Neural progenitor cell (in vitro differentiated cells): ENCODE results near the gene ADK. TPM values are rescaled to one million over a fixed set of nuclear protein-coding genes. Genes with fewer than 3 reads are reported as not detected.
"Not testable (repeated sequence)": the region's sequence is repeated elsewhere in the genome, so short reads cannot be mapped to it uniquely, and the experiment has no call there.

ENCODE experiments used
- DNase-seq: peaks from one replicate; pipeline ENCODE4 v3.0.0-alpha.2; 2016; ENCODE audit warnings: low spot score
- H2AFZ ChIP-seq: fragments of 200-600 bp; sonication (generic); replicated peaks from 2 replicates; pipeline ENCODE4 v1.6.1; 2016; ENCODE audit warnings: antibody characterized with exemption
- H3F3A ChIP-seq: fragments of 200-600 bp; sonication (generic); 2 replicates; pipeline ENCODE4 v1.6.1; 2016; ENCODE audit warnings: antibody characterized with exemption, low read depth
- H3K27ac ChIP-seq: fragments of 200-600 bp; sonication (generic); 2 replicates; pipeline ENCODE4 v1.5.1; 2016; ENCODE audit warnings: mild to moderate bottlenecking
- H3K27me3 ChIP-seq: fragments of 200-600 bp; sonication (generic); 2 replicates; pipeline ENCODE4 v1.6.1; 2016; ENCODE audit warnings: mild to moderate bottlenecking, moderate library complexity
- H3K36me3 ChIP-seq: fragments of 200-600 bp; sonication (generic); 2 replicates; pipeline ENCODE4 v1.5.1; 2016
- H3K4me1 ChIP-seq: fragments of 200-600 bp; sonication (generic); 2 replicates; pipeline ENCODE4 v1.6.1; 2016; ENCODE audit warnings: mixed run types
- H3K4me2 ChIP-seq: fragments of 200-600 bp; sonication (generic); 2 replicates; pipeline ENCODE4 v1.6.1; 2016
- H3K4me3 ChIP-seq: fragments of 200-600 bp; sonication (generic); 2 replicates; pipeline ENCODE4 v1.5.1; 2016
- H3K79me2 ChIP-seq: fragments of 200-600 bp; sonication (generic); 2 replicates; pipeline ENCODE4 v1.6.1; 2016; ENCODE audit warnings: low read depth
- H3K9ac ChIP-seq: fragments of 200-600 bp; sonication (generic); 2 replicates; pipeline ENCODE4 v1.6.1; 2016
- H3K9me3 ChIP-seq: fragments of 200-600 bp; sonication (generic); 2 replicates; pipeline ENCODE4 v1.5.1; 2016; ENCODE audit warnings: low read depth
- H4K20me1 ChIP-seq: fragments of 200-600 bp; sonication (generic); 2 replicates; pipeline ENCODE4 v1.6.1; 2016; ENCODE audit warnings: low read depth
- H3K27ac Mint-ChIP-seq: 3 replicates; pipeline ENCODE4 v1.8.0; 2021; ENCODE audit warnings: mixed read lengths
- H3K27me3 Mint-ChIP-seq: 2 replicates; pipeline ENCODE4 v1.8.0; 2022; ENCODE audit warnings: low read depth, mild to moderate bottlenecking, inconsistent platforms, moderate library complexity, mixed read lengths; ENCODE audit not compliant: insufficient read depth
- H3K36me3 Mint-ChIP-seq: 3 replicates; pipeline ENCODE4 v1.8.0; 2021; ENCODE audit warnings: mixed read lengths
- H3K4me1 Mint-ChIP-seq: 3 replicates; pipeline ENCODE4 v1.8.0; 2021; ENCODE audit warnings: mixed read lengths
- H3K4me3 Mint-ChIP-seq: 3 replicates; pipeline ENCODE4 v1.8.0; 2021; ENCODE audit warnings: mild to moderate bottlenecking, moderate library complexity, mixed read lengths
- H3K9me3 Mint-ChIP-seq: 3 replicates; pipeline ENCODE4 v1.8.0; 2020; ENCODE audit warnings: mixed read lengths
- CTCF ChIP-seq: fragments of 200-600 bp; sonication (generic); IDR thresholded peaks from 2 replicates; pipeline ENCODE4 v1.5.1; 2017; ENCODE audit warnings: antibody characterized with exemption, mild to moderate bottlenecking
- EZH2 ChIP-seq: fragments of 200-600 bp; sonication (generic); IDR thresholded peaks from 2 replicates; pipeline ENCODE4 v1.6.1; 2017; ENCODE audit warnings: antibody characterized with exemption, mild to moderate bottlenecking, moderate library complexity
- EZH2phosphoT487 ChIP-seq: fragments of 200-600 bp; sonication (generic); IDR thresholded peaks from 2 replicates; pipeline ENCODE4 v1.6.1; 2017; ENCODE audit warnings: antibody characterized with exemption
- total RNA-seq: library from RNA; depleted of rRNA; stranded (reverse); fragments of >200 nt; gene quantifications from 2 replicates; pipeline ENCODE4 v1.2.3, GENCODE V29; 2015; ENCODE audit warnings: low replicate concordance

Gene ADK
- total RNA-seq, 1 donor from 2014 or later: 50.9 TPM

DNA sequence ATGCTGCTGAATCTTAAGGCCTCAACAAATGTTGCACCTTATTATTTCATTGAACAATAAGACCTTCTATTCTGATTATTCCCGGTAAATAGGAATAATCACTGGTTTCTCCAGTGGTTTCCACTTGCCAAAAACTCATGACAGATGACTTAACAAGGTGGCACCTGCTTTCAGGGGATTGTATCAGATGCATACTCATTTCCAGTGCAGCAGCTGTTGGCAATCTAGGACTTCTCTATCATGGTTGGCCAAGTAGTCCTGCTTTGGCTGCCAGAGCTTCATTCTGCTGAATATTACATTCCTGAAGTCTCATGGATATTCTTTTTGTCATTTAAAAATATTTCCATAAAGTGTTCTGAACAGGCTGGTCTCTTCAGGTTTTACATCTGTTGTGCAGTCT is 193.3 kb downstream of the ADK start:
- Histone ChIP-seq H3K4me3 (no peak overlapping the region), H3K27ac (no peak overlapping the region), H3K27me3 (no peaks in the 10 kb centered on the region), H3K9me3 (no peaks in the 10 kb centered on the region), H3K4me2 (no peak overlapping the region), H3F3A (no peaks in the 10 kb centered on the region), H2AFZ (no peak overlapping the region), H3K4me1 (no peaks in the 10 kb centered on the region), H4K20me1 (no peaks in the 10 kb centered on the region), H3K9ac (no peak overlapping the region), H3K79me2 (no peaks in the 10 kb centered on the region), H3K36me3 (no peaks in the 10 kb centered on the region)
- H3K27me3 Mint-ChIP-seq: peaks cover 2% of the 10 kb centered on the region
- peaks cover 16% of the 10 kb centered on the region for H3K36me3 Mint-ChIP-seq
- no peak for DNase-seq
- TF ChIP-seq EZH2 (no peak), CTCF (no peak), EZH2phosphoT487 (no peak)
- no peaks in the 10 kb centered on the region for H3K4me1 Mint-ChIP-seq
- peaks cover 13% of the 10 kb centered on the region for H3K9me3 Mint-ChIP-seq
- no peak overlapping the region for H3K4me3 Mint-ChIP-seq
- H3K27ac Mint-ChIP-seq: no peak overlapping the region

DNA sequence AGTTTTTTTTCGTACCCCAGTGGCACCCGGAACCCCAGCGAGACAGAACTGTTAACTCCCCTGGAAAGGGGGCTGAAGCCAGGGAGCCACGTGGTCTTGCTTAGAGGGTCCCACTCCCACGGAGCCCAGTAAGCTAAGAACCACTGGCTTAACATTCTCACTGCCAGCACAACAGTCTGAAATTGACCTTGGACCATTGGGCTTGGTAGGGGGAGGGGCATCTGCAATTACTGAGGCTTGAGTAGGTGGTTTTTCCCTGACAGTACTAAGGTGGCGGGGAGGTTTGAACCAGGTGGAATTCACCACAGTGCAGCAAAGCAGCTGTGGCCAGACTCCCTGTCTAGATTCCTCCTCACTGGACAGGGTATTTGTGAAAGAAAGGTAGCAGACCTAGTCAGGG is 196.5 kb downstream of the ADK start:
- no peak for DNase-seq
- H4K20me1 ChIP-seq: no peaks in the 10 kb centered on the region
- H3K9ac ChIP-seq: no peak overlapping the region
- H3K9me3 Mint-ChIP-seq: peaks cover 13% of the 10 kb centered on the region
- no peaks in the 10 kb centered on the region for H3K79me2 ChIP-seq
- no peak for TF ChIP-seq EZH2phosphoT487
- no peak for TF ChIP-seq CTCF
- TF ChIP-seq EZH2: no peak
- no peak overlapping the region for H3K4me2 ChIP-seq
- H3F3A ChIP-seq: no peaks in the 10 kb centered on the region
- no peaks in the 10 kb centered on the region for H3K27me3 ChIP-seq
- no peak overlapping the region for H3K27ac ChIP-seq
- no peak overlapping the region for H3K27ac Mint-ChIP-seq
- no peaks in the 10 kb centered on the region for H3K4me1 ChIP-seq
- no peak overlapping the region for H2AFZ ChIP-seq
- peaks cover 16% of the 10 kb centered on the region for H3K36me3 Mint-ChIP-seq
- H3K9me3 ChIP-seq: no peaks in the 10 kb centered on the region
- H3K4me1 Mint-ChIP-seq: no peaks in the 10 kb centered on the region
- no peaks in the 10 kb centered on the region for H3K36me3 ChIP-seq
- no peak overlapping the region for H3K4me3 ChIP-seq
- peaks cover 2% of the 10 kb centered on the region for H3K27me3 Mint-ChIP-seq
- H3K4me3 Mint-ChIP-seq: no peak overlapping the region

GRCh38 chr10:74353021-74353420 is 202.0 kb downstream of the ADK start:
- H3K27me3 ChIP-seq, H3K9ac ChIP-seq, DNase-seq, H3K4me3 Mint-ChIP-seq, H3K4me2 ChIP-seq, H3K36me3 ChIP-seq, H3K9me3 ChIP-seq, H3K4me3 ChIP-seq, H3K27ac Mint-ChIP-seq, H3K27ac ChIP-seq, H3F3A ChIP-seq, H3K4me1 Mint-ChIP-seq, H3K9me3 Mint-ChIP-seq, H3K79me2 ChIP-seq, H2AFZ ChIP-seq, H3K36me3 Mint-ChIP-seq, H4K20me1 ChIP-seq, H3K4me1 ChIP-seq, H3K27me3 Mint-ChIP-seq: not testable (repeated sequence)

GRCh38 chr10:74361678-74362077 is 210.7 kb downstream of the ADK start:
- H3K79me2 ChIP-seq: no peaks in the 10 kb centered on the region
- H3K4me1 Mint-ChIP-seq: no peaks in the 10 kb centered on the region
- no peak overlapping the region for H3K27ac Mint-ChIP-seq
- no peaks in the 10 kb centered on the region for H3K27me3 Mint-ChIP-seq
- no peak overlapping the region for H3K4me3 Mint-ChIP-seq
- H3K36me3 ChIP-seq: peaks cover 11% of the 10 kb centered on the region
- TF ChIP-seq CTCF: no peak
- TF ChIP-seq EZH2phosphoT487: no peak
- no peak for TF ChIP-seq EZH2
- peaks cover 18% of the 10 kb centered on the region for H3K36me3 Mint-ChIP-seq
- no peaks in the 10 kb centered on the region for H4K20me1 ChIP-seq
- peaks cover 18% of the 10 kb centered on the region for H3K9me3 ChIP-seq
- DNase-seq: no peak
- no peaks in the 10 kb centered on the region for H3K27me3 ChIP-seq
- H3F3A ChIP-seq: no peaks in the 10 kb centered on the region
- no peaks in the 10 kb centered on the region for H3K4me1 ChIP-seq
- H3K4me3 ChIP-seq: no peak overlapping the region
- no peak overlapping the region for H3K9ac ChIP-seq
- no peak overlapping the region for H3K27ac ChIP-seq
- H2AFZ ChIP-seq: no peak overlapping the region
- H3K9me3 Mint-ChIP-seq: peaks cover 28% of the 10 kb centered on the region
- no peak overlapping the region for H3K4me2 ChIP-seq
